Lower leg skin (tissue), 4 donors: ENCODE data around the gene TM4SF5. TPM values are rescaled to one million over a fixed set of nuclear protein-coding genes. Genes with fewer than 3 reads are reported as not detected.
A peak's percentile ranks its signal among the peaks of the same experiment; 100 is the strongest.

Experiments
- DNase-seq, 2 donors: peaks; one replicate each; pipeline ENCODE4 v3.0.0-alpha.2; 2019; ENCODE audit warnings: low spot score in 2 of 2
- H3K4me3 ChIP-seq: fragments of 200-600 bp; sonication (generic); 2 replicates; pipeline ENCODE4 v1.5.1; 2017; ENCODE audit warnings: mild to moderate bottlenecking, low read depth; ENCODE audit not compliant: poor library complexity, severe bottlenecking
- POLR2A ChIP-seq, 2 donors: fragments of 450-650 bp; IDR thresholded peaks; one replicate each; pipeline ENCODE4 v1.6.1; 2016 to 2017; ENCODE audit warnings: antibody characterized with exemption in 2 of 2, mild to moderate bottlenecking in 1 of 2, moderate library complexity in 1 of 2
- WGBS, 2 donors: methylation state at CpG; one replicate each; pipeline ENCODE4 v1.1.5; 2018; 5-methylcytosine and 5-hydroxymethylcytosine counted together
- intact Hi-C: fragments of 100-400 bp; cut with DNase I; formaldehyde crosslinking; loops from one replicate; pipeline ENCODE4 v1.15.0; 2023; ENCODE audit warnings: low total_unique reads
- total RNA-seq, 4 donors: library from RNA; depleted of rRNA; stranded (reverse); fragments of >200 nt; gene quantifications; one replicate each; pipeline ENCODE4 v1.1.0, GENCODE V29; 2016
- TF ChIP-seq, protein P1 (sequence below), 3 donors: fragments of 450-650 bp; IDR thresholded peaks; one replicate each; pipeline ENCODE4 v1.5.1; 2016; ENCODE audit warnings: antibody characterized with exemption in 3 of 3, mild to moderate bottlenecking in 3 of 3, moderate library complexity in 2 of 3

TM4SF5 gene
- total RNA-seq, 4 donors from 2014 or later, result not detected

DNA sequence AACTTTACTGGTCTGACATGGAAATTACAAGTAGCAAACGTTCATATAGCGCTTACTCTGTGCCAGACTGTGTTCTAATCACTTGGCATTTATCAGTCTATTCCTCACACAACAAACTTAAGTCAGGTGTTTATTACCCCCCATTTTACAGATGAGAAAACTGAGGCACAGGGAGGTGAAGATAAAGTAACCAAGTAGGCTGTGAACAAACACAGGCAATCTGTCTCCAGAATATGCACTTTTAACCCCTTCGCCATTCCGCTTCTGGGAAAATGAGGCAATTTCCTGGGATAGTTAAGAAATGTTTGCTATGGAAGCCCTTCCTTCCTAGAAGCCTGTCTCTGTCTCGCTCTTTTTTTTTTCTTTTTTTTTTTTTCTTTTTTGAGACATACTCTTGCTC lies 19.8 kb upstream of the TM4SF5 start:
- DNase-seq, result no peak
- 60 to 69% methylated on average over 5 of the region's 5 CpGs for WGBS, 2 donors
- TF ChIP-seq, protein P1, sequence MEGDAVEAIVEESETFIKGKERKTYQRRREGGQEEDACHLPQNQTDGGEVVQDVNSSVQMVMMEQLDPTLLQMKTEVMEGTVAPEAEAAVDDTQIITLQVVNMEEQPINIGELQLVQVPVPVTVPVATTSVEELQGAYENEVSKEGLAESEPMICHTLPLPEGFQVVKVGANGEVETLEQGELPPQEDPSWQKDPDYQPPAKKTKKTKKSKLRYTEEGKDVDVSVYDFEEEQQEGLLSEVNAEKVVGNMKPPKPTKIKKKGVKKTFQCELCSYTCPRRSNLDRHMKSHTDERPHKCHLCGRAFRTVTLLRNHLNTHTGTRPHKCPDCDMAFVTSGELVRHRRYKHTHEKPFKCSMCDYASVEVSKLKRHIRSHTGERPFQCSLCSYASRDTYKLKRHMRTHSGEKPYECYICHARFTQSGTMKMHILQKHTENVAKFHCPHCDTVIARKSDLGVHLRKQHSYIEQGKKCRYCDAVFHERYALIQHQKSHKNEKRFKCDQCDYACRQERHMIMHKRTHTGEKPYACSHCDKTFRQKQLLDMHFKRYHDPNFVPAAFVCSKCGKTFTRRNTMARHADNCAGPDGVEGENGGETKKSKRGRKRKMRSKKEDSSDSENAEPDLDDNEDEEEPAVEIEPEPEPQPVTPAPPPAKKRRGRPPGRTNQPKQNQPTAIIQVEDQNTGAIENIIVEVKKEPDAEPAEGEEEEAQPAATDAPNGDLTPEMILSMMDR (IDR thresholded peaks at IDR 0.05), result no peak
- no peak for TF ChIP-seq POLR2A (IDR thresholded peaks at IDR 0.05)
- no peak overlapping the region for H3K4me3 ChIP-seq
- intact Hi-C loops, result no loop called here

DNA sequence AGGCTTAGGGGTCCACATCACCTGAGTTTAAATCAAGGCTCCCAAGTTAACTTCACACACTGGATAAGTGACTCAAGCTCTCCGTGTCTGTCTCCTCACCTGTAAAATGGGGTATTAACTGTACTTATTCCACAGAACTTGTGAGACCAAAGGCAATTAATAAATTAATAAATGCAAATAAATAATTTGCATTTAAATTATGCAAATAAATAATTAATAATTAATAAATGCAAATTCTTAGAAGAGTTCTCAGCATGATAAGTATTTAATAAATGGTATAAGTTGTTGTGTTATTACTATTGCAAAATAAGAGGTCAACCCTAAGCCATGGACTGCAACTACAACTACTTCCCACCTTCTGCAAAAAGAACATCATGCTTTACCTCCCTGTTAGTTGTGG lies 18.3 kb upstream of the TM4SF5 start:
- intact Hi-C loops, result no loop called here
- no peak for DNase-seq
- TF ChIP-seq POLR2A (IDR thresholded peaks at IDR 0.05), result no peak
- TF ChIP-seq, protein P1 (IDR thresholded peaks at IDR 0.05), result no peak
- H3K4me3 ChIP-seq, result no peak overlapping the region
- 90 to 92% methylated on average over 1 of the region's 1 CpG for WGBS, 2 donors

DNA sequence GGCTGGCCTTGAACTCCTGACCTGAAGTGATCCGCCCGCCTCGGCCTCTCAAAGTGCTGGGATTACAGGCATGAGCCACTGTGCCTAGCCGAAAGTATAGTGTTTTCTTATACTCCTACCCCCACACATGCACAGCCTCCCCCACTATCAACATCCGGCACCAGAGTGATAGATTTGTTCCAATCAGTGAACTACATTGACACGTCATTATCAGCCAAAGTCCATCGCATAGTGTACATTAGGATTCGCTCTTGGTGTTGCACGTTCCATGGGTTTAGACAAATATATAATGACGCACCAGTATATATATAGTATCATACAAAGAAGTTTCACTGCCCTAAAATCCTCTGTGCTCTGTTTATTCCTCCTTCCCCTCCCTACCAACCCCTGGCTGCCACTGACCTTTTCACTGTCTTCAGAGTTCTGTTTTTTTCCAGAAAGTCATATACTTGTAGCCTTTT lies 11.9 kb upstream of the TM4SF5 start:
- intact Hi-C loops, result no loop called here

DNA sequence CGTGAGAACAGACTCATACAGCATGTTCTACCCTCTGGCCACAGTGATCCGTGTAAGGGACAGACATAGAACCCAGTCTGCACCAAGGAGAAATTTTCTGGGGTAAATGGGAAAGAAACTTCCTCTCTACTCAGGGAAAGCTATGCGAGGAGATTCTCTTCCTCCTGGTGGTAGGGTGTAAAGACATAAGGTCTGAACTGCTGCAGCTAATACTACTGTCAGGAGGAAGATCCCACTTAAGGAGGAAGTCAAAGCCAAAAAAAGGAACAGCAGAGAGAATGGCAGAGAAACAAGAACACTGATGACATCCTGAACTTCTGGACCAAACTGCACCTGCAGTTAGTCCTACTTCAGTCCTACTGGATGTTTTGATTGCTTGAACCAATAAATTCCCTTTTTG lies 7.1 kb upstream of the TM4SF5 start:
- no peak overlapping the region for H3K4me3 ChIP-seq
- intact Hi-C loops, result no loop called here
- TF ChIP-seq, protein P1 (IDR thresholded peaks at IDR 0.05), result no peak
- TF ChIP-seq POLR2A (IDR thresholded peaks at IDR 0.05), result no peak
- 68 to 69% methylated on average over 3 of the region's 3 CpGs for WGBS, 2 donors
- DNase-seq, result no peak

More for the DNA sequence above, 11.9 kb upstream of the TM4SF5 start:
- TF ChIP-seq, protein P1 (IDR thresholded peaks at IDR 0.05), result peak in 1 of 3 donors; percentile 8
- TF ChIP-seq POLR2A (IDR thresholded peaks at IDR 0.05), result no peak
- 87% methylated on average over 10 of the region's 10 CpGs for WGBS, 2 donors
- DNase-seq, result no peak
- H3K4me3 ChIP-seq, result no peak overlapping the region

DNA sequence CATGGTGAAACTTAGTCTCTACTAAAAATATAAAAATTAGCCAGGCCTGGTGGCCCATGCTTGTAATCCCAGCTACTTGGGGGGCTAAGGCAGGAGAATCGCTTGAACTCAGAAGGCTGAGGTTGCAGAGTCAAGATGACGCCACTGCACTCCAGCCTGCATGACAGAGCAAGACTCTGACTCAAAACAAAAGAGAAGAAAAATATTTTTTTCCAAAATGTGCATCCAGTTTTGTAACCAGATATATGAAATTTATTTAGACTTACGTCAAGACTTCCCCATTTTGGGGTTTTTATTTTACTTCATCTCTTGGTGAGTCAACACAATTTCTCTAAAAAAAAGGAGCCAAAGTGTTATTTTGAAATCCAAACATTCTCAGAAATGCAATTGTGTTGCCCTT lies 5.5 kb upstream of the TM4SF5 start:
- 77 to 80% methylated on average over 3 of the region's 3 CpGs for WGBS, 2 donors
- no peak overlapping the region for H3K4me3 ChIP-seq
- intact Hi-C loops, result no loop called here

More for the DNA sequence above, 5.5 kb upstream of the TM4SF5 start:
- TF ChIP-seq, protein P1 (IDR thresholded peaks at IDR 0.05), result no peak
- TF ChIP-seq POLR2A (IDR thresholded peaks at IDR 0.05), result no peak
- no peak for DNase-seq
